Left ventricle myocardium inferior (tissue), 1 donor: ENCODE results near the gene MBD3. TPM values are rescaled to one million over a fixed set of nuclear protein-coding genes. Genes with fewer than 3 reads are reported as not detected.

Experiments used
- DNase-seq: peaks from one replicate; pipeline ENCODE4 v3.0.0-alpha.2; 2020
- H3K27ac ChIP-seq: fragments of 200-600 bp; replicated peaks from 2 replicates; pipeline ENCODE4 v1.8.0; 2021
- H3K27me3 ChIP-seq: fragments of 200-600 bp; 2 replicates; pipeline ENCODE4 v1.8.0; 2021; ENCODE audit warnings: low read depth
- H3K36me3 ChIP-seq: fragments of 200-600 bp; 2 replicates; pipeline ENCODE4 v1.8.0; 2021
- H3K4me1 ChIP-seq: fragments of 200-600 bp; 2 replicates; pipeline ENCODE4 v1.8.0; 2021
- H3K4me3 ChIP-seq: fragments of 200-600 bp; 2 replicates; pipeline ENCODE4 v1.8.0; 2021; ENCODE audit warnings: mild to moderate bottlenecking, moderate library complexity
- H3K9me3 ChIP-seq: fragments of 200-600 bp; replicated peaks from 2 replicates; pipeline ENCODE4 v1.8.0; 2021
- CTCF ChIP-seq: fragments of 200-600 bp; IDR thresholded peaks from 2 replicates; pipeline ENCODE4 v1.8.0; 2021; ENCODE audit warnings: antibody characterized with exemption, mild to moderate bottlenecking, borderline replicate concordance
- intact Hi-C: fragments of 100-400 bp; cut with micrococcal nuclease; formaldehyde crosslinking; loops from one replicate; pipeline ENCODE4 v1.11.0; 2022
- total RNA-seq: library from RNA; stranded (reverse); fragmentation: NEBNext Ultra II Directional; extraction: Animal tissue kit (Norgen Biotek cat#: 25700); gene quantifications from one replicate; pipeline ENCODE4 v1.2.1, GENCODE V29; 2021
- donor health status: DM: no; HTN: yes; CAD: no; lungs with severe emphysema.

The MBD3 gene
- total RNA-seq, 1 donor from 2014 or later, result 48.6 TPM

GRCh38 chr19:1622007-1622406 is 29.3 kb upstream of the MBD3 start:
- Histone ChIP-seq H3K9me3 (no peaks in the 10 kb centered on the region), H3K27ac (no peak overlapping the region), H3K27me3 (no peaks in the 10 kb centered on the region), H3K4me3 (no peak overlapping the region), H3K4me1 (peaks cover 15% of the 10 kb centered on the region), H3K36me3 (peaks cover 45% of the 10 kb centered on the region)
- no peak for TF ChIP-seq CTCF
- no peak for DNase-seq
- intact Hi-C loops, result no loop called here

- peaks cover 20% of the 10 kb centered on the region for H3K4me1 ChIP-seq
- no peaks in the 10 kb centered on the region for H3K9me3 ChIP-seq
- no peak for DNase-seq
- H3K27me3 ChIP-seq, result no peaks in the 10 kb centered on the region
- H3K27ac ChIP-seq, result no peak overlapping the region
- intact Hi-C loops, result no loop called here
- no peak for TF ChIP-seq CTCF
- H3K4me3 ChIP-seq, result no peak overlapping the region
- peaks cover 45% of the 10 kb centered on the region for H3K36me3 ChIP-seq
Measured at GRCh38 chr19:1621574-1621973, 28.9 kb upstream of the MBD3 start.

- H3K36me3 ChIP-seq, result peaks cover 44% of the 10 kb centered on the region
- H3K27me3 ChIP-seq, result no peaks in the 10 kb centered on the region
- no peak for DNase-seq
- intact Hi-C loops, result no loop called here
- TF ChIP-seq CTCF, result no peak
- H3K9me3 ChIP-seq, result no peaks in the 10 kb centered on the region
- H3K27ac ChIP-seq, result no peak overlapping the region
- peaks cover 21% of the 10 kb centered on the region for H3K4me1 ChIP-seq
- no peak overlapping the region for H3K4me3 ChIP-seq
Measured at GRCh38 chr19:1621021-1621420, 28.4 kb upstream of the MBD3 start.

- Histone ChIP-seq H3K9me3 (no peaks in the 10 kb centered on the region), H3K4me1 (peaks cover 21% of the 10 kb centered on the region), H3K27ac (no peak overlapping the region), H3K36me3 (peaks cover 44% of the 10 kb centered on the region), H3K27me3 (no peaks in the 10 kb centered on the region), H3K4me3 (no peak overlapping the region)
- intact Hi-C loops, result no loop called here
- no peak for TF ChIP-seq CTCF
- DNase-seq, result no peak
Measured at GRCh38 chr19:1620502-1620901, 27.8 kb upstream of the MBD3 start.

- DNase-seq, result no peak
- H3K36me3 ChIP-seq, result peaks cover 46% of the 10 kb centered on the region
- intact Hi-C loops, result no loop called here
- H3K9me3 ChIP-seq, result no peaks in the 10 kb centered on the region
- no peak for TF ChIP-seq CTCF
- H3K4me3 ChIP-seq, result no peak overlapping the region
- no peaks in the 10 kb centered on the region for H3K27me3 ChIP-seq
- peaks cover 21% of the 10 kb centered on the region for H3K4me1 ChIP-seq
- H3K27ac ChIP-seq, result no peak overlapping the region
Measured at GRCh38 chr19:1619703-1620102, 27.0 kb upstream of the MBD3 start.

GRCh38 chr19:1619094-1619439 is 26.4 kb upstream of the MBD3 start:
- Histone ChIP-seq H3K36me3 (peaks cover 53% of the 10 kb centered on the region), H3K27me3 (no peaks in the 10 kb centered on the region), H3K9me3 (no peaks in the 10 kb centered on the region), H3K4me3 (no peak overlapping the region), H3K27ac (no peak overlapping the region), H3K4me1 (peaks cover 21% of the 10 kb centered on the region)
- no peak for TF ChIP-seq CTCF
- no peak for DNase-seq
- intact Hi-C loops, result no loop called here
